ENCODE data around the gene CBLN3.
"Not testable (repeated sequence)": the region's sequence is repeated elsewhere in the genome, so short reads cannot be mapped to it uniquely, and the experiment has no call there.

The CBLN3 gene

DNA sequence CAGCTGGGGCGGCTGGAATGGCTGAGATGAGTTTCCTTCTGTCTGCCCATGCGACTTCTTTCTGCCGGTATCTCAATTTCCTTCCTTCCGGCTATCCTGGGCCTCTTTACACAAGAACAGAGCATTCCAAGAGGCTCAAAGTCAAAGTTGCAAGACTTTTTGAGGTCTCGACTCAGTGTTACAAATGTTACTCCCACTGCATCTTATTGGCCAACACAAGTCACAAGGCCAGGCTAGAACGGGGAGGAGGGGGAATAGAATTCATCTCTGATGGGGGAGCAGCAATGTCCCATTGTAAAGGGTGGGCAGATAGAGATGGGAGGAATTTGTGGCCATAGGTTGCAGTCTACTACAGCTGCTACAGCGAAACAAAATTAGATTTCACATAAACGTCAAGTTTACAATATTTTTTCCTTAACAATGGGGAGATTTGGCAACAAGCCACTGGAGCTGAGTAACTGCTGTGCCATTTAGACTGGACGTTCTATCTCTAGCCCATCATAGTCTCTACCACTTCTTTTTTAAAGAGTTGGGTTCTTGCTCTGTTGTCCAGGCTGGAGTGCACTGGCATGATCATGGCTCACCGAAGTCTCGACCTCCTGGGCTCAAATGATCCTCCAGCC is 40.1 kb downstream of the CBLN3 start:
- TF ChIP-seq, protein P1, sequence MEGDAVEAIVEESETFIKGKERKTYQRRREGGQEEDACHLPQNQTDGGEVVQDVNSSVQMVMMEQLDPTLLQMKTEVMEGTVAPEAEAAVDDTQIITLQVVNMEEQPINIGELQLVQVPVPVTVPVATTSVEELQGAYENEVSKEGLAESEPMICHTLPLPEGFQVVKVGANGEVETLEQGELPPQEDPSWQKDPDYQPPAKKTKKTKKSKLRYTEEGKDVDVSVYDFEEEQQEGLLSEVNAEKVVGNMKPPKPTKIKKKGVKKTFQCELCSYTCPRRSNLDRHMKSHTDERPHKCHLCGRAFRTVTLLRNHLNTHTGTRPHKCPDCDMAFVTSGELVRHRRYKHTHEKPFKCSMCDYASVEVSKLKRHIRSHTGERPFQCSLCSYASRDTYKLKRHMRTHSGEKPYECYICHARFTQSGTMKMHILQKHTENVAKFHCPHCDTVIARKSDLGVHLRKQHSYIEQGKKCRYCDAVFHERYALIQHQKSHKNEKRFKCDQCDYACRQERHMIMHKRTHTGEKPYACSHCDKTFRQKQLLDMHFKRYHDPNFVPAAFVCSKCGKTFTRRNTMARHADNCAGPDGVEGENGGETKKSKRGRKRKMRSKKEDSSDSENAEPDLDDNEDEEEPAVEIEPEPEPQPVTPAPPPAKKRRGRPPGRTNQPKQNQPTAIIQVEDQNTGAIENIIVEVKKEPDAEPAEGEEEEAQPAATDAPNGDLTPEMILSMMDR (conservative IDR thresholded peaks at IDR 0.05), result no peak

DNA sequence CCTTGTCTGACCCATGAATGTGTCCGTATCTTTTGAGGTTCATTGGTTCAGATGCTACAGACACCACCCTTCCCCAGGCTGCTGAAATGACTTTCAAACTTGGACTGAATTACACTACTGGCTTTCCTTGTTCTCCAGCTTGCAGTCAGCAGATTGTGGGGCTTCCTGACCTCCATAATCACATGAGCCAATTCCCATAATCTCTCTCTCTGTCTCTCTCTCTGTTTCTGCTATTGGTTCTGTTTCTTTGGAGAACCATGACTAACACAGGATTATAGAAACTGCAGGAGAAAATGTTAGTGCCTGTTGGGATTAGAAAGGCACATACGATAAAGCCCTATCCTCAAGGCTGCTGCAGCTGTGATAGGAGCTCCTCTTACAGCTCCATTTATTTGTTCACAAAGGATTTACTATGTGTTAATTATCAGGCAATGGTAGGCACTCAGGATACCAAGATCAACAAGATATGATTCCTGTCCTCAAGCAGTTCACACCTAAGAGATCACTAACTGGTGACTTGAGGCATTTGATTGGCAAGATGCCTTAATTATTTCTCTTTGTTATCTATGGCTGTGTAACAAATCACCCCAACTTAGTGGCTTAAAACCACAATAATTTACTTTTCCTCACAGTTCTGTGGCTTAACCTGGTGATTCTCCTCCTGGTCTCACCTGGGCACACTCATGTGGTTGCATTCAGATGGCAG is 40.8 kb downstream of the CBLN3 start:
- TF ChIP-seq, protein P1 (conservative IDR thresholded peaks at IDR 0.05), result no peak
- no peak overlapping the region for H3K27ac ChIP-seq

More for the DNA sequence above, 40.1 kb downstream of the CBLN3 start:
- no peak overlapping the region for H3K27ac ChIP-seq

DNA sequence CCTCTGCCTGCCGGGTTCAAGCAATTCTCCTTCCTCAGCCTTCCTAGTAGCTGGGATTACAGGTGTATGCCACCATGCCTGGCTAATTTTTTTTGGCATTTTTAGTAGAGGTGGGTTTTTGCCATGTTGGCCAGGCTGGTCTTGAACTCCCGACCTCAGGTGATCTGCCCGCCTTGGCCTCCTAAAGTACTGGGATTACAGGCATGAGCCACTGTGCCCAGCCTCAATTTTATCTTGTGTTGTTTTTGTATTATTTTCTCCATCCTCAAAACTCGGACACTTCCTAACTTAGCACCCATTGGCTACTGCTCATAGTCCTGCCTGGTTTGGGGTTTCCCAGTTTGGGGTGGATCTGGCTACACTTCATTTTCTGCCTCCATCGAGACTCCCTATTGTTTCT is 41.9 kb downstream of the CBLN3 start:
- not testable (repeated sequence) for H3K27ac ChIP-seq

DNA sequence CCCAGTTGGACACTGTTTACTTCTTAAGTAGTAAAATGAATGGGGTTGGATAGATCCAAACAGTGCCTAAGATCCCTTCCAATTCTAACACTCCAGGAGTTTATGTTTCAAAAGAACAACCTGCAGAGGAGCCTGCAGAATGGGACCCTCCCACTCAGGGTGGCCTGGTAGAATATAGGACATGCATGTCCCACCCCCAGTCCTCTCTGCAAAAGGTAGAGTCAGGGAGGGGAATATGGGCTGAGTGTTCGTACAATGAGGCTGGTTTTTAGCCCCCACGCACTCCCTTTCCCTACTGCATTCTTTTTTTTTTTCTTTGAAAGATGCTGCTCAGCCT is 42.5 kb downstream of the CBLN3 start:
- TF ChIP-seq, protein P1 (conservative IDR thresholded peaks at IDR 0.05), result no peak
- no peak overlapping the region for H3K27ac ChIP-seq

DNA sequence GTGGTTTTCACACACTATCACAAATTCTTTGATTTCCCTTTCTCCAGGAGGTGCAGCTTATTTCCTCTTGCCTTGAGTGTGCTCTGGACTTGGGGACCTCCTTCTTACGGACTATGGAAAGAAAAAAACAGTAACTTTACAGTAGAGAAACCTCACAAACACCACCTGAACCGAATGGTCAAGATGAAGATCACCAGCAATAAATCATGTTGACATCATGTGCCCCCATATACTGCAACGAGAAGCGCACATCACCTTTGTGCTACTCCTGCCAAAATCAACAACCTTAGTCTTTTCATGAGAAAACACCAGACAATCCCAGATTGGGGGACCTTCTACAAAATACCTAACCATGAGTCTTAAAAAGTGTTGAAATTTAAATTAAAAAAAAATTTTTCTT is 43.9 kb downstream of the CBLN3 start:
- no peak overlapping the region for H3K27ac ChIP-seq
- TF ChIP-seq, protein P1 (conservative IDR thresholded peaks at IDR 0.05), result no peak

DNA sequence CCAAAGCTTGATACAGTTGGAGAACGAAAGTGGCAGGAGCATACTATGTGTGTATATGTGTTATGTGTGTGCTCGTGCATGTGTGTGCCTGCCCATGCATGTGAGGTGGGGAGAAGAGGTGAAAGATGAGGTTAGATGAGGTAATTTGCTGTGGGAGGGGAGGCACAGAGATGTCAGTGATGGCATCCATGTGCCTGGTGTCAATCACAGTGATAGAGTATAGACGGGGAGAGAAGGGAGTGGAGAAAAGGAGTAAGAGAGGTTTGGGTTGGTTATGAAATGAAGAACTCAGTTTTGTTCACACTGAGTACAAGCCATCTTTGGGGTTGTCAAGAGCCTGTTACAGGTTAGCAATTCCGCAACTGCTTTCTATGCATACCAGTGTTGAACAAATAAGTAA is 45.3 kb downstream of the CBLN3 start:
- TF ChIP-seq, protein P1 (conservative IDR thresholded peaks at IDR 0.05), result no peak

DNA sequence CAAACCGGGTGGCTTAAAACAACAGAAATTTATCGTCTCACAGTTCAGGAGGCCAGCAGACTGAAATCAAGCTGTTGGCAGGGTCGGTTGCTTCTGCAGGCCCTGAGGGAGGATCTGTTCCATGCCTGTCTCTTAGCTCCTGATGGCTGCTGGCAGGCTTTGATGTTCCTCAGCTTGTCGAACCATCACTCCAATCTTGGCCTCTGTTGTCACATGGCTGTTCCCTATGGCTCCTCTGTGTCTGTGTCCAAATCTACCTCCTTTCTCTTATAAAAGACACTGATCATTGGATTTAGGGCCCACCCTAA is 47.5 kb downstream of the CBLN3 start:
- TF ChIP-seq, protein P1 (conservative IDR thresholded peaks at IDR 0.05), result no peak
- H3K27ac ChIP-seq, result no peak overlapping the region

More for the DNA sequence above, 45.3 kb downstream of the CBLN3 start:
- no peak overlapping the region for H3K27ac ChIP-seq

DNA sequence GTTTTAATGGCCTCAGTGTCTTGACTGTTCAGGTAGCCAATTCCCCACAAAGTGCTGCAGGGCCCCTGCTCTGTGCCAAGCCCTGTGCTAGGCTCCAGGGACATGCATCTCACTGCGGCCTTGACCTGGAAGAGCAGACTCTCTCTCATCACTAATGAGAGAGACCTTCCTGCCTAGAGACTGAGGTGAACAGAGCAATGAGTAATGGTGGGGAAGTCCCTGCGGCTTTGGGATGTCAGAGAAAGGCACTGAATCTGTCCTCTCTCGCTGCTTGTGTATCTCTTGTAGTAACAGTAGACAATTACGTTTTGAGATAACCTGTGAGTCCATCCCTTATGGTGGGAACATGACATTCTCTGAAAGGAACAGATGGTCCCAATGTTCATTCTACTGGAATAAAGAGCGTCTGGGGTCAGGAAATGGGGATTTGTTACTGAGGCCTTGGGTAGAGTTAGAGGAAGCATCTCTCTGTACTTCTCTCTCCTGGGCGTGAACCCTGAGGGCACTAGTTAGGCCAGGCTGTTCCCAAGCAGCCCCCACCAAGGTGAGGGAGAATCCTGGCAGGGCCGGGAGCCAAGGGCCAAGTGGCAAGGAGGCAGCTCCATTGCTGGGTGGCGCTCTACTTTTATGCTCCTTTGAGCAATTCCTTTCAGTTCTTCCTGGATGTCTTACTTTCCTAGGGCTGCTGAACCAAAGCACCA is 48.0 kb downstream of the CBLN3 start:
- TF ChIP-seq, protein P1 (conservative IDR thresholded peaks at IDR 0.05), result no peak
- H3K27ac ChIP-seq, result no peak overlapping the region
